GM21528 (cell line): ENCODE measurements around the gene ZNF579.
"Not testable (repeated sequence)": the region's sequence is repeated elsewhere in the genome, so short reads cannot be mapped to it uniquely, and the experiment has no call there.

Source experiments
- ATAC-seq: cut with Tn5 transposase; IDR thresholded peaks from one replicate; pipeline ENCODE4 v1.9.1; 2021; ENCODE audit warnings: mild to moderate bottlenecking, moderate library complexity; ENCODE audit not compliant: unreplicated experiment, low FRiP score

Gene ZNF579

DNA sequence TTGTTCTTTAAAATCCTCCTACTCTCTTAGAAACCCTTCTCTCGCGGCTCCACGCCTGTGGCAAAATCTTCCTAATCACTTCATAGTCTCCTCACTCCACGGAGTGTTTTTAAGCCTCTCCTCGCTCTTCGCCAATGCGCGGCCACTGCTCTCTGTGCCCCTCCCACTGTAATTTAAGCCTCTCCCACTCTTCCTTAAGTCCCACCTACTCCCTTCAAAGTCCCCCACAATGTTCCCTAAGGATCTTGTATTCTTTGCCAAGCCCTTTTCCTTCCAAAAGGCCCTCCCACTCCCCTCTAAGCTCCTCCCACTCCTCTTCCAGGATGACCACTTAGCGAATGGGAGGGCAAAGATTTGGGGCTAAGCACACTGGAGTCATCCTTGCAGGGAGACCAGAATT is 17.4 kb upstream of the ZNF579 start:
- ATAC-seq: no peak

DNA sequence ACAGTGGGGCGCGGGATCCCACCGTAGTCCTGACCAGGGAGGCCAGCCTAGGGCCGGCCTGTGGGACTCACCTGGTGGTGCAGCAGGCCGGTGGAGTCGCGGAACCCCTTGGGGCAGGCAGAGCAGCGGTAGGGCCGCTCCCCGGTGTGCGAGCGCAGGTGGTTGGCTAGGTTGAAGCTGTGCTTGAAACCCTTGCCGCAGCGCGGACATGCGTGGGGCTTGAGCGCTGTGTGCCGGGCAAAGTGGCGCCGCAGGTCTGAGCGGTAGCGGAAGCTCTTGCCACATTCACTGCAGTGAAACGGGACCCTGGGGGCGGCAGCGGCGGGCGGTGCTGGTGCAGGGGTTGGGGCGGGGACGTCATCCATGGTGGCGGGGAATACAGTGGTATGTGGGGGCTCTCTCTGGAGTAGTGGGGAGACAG is 16.9 kb upstream of the ZNF579 start:
- no peak for ATAC-seq

DNA sequence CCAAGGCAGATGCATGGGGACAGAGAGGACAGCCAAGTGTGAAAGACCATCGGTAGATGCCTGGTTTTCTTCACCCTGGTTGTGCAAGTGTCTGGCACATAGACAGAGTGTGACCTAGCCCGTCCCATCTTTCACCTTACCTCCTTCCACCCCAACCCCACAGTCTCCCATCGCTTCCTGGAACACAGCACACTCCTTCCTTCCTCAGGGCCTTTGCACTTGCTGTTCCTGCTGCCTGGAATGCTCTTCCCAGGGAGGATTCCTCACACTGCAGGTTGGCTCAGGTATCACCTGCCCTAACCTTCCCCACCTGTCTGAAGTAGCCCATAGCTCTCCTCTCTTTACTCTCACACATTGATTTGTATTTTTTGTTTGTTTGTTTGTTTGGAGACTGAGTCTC is 15.7 kb upstream of the ZNF579 start:
- no peak for ATAC-seq

DNA sequence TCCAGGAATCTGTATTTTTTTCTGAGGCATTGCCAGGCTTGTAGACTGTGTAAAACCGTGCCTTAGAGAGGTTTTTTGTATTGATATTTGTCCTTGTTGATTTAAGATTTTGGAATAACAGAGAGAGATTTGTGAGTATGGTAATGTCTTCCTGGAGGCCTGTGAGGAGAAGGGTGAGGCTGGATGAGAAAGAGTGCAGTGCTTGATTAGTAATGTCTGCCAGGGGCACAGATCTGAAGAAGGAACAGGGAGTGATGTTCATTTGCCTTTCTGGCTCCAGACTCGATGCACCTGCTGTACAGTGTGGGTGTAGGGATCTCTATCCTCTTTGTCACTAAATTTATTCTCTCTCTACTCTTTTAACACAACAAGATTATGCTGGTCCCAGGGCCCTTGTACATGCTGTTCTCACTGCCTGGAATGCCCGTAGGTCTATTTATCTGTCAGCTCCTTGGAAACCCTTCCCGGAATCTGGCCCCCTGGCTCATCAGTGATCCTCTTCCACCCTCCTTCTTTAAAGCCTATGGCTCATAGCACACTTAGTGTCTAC is 14.4 kb upstream of the ZNF579 start:
- no peak for ATAC-seq

DNA sequence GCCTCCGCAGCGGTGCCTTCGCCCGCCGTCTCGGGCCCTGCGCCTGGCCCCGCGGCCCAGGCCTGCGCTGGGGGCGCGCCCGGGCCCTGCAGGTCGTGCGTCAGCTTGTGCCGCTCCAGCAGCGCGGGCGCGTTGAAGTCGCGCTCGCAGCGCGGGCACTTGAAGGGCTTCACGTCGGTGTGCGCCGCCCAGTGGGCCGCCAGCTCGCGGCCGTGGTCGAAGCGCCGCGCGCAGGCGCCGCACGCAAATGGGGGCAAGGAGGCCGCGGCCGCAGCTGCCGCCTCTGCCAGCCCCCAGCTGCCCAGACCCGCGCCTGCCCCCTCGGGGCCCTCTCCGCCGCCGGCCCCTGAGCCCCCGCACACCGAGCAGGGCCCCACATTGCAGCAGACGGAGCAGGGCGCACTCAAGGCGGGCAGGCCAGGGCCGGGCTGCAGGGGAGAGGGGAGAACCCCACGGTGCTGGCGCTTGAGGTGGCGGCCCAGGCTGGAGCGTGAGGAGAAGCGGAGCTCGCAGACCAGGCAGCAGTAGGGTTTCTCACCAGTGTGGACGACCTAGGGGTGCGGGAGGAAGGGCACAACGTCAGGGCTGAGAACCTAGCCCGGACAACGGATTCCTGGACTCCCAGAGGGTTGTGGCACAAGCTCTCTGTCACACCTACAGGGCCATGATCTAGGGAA is 12.6 kb upstream of the ZNF579 start:
- ATAC-seq: no peak

DNA sequence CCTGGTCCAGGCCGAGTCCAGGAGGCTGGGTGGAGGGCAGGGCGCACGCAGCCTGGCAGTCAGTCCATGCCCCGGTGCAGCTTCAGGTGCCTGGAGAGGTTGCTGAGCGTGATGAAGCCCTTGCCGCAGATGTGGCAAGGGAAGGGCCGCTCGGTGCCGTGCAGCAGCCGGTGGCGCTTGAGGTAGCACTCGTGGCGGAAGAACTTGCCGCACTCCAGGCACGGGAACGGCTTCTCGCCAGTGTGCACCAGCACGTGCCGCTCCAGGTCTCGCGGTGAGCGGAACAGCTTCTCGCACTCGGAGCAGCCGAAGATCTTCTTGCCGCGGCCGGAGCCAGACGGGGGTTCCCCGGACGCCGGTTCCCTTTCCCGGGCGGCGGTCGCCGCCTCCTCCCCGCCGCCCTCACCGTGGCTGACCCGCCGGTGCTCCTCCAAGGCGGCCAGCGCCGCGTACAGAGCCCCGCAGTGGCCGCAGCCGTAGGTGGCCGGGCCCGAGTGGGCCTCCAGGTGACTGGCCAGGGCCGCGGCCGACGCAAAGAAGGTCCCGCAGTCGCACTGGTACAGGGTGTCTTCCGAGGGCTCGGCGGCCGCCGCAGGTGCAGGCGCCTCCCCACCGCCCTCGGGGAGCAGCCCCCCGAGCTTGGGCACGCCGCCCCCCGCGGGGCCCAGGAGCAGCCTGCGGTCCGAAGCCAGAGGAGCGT is 11.9 kb upstream of the ZNF579 start:
- ATAC-seq: no peak

DNA sequence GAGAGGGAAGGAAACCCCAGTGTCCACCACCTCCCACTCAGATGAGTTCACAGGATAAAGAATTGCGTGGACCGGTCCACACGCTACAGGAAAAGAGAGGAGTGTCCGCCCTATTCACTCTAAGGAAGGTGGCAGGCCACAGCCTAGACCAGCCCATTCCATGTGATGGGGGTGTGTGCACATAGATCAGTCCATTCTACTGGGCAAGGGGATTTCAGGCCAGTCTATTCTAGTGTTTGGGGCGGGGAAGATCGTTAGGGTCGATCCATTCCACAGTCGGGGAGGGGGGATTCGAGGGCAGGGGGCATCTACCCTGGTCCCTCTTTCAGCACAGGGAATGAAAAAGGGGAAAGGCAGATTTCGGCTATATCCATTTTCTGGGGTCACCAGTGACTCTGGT is 10.9 kb upstream of the ZNF579 start:
- no peak for ATAC-seq

DNA sequence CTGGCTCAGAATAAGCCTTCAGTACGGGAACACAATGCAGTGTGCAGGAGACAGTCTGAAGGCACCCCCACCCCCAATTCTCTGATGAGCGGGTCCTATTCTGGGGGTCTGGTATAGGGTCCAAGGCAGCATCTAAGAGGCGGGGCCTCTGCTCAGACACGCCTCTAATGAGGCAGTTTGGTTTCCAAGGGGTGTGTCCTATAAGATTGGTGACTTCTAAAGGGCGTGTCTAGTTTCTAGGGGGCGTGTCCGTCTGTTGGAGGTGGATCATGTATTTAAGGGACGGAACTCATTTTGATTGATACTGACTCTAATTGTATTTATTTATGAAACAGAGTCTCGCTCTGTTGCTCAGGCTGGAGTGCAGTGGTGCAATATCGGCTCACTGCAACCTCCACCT is 10.0 kb upstream of the ZNF579 start:
- ATAC-seq: no peak

DNA sequence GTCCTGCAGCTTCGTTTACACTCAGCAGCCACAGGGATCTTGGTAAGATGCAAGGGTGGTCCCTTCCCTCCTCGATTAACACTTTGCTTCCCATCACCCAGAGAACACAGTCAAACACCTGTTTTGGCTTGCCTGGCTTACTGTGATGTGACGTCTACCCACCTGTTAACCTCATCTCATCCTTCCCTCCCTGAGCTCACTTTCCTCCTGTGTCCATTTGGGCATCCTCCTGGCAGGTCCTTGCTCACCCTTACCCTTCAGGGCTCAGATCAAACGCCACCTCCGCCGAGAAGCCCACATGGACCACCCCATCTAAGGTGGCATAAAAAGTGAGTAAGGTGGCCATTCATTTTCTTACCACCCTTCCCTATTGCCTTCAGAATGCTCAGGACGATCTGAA is 9.5 kb upstream of the ZNF579 start:
- no peak for ATAC-seq

DNA sequence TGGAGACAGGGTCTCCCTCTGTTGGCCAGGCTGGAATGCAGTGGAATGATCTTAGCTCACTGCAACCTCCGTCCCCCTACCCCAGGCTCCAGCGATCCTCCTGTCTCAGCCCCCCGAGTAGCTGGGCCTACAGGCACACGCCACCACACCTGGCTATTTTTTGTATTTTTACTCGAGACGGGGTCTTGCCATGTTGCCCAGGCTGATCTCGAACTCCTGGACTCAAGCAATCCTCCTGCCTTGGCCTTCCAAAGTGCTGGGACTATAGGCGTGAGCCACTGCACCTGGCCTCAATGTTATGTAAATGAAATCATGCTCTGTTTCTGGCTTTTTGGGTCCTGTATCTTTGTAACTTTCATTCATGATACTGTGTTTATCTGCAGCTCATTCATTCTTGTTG is 8.1 kb upstream of the ZNF579 start:
- no peak for ATAC-seq

DNA sequence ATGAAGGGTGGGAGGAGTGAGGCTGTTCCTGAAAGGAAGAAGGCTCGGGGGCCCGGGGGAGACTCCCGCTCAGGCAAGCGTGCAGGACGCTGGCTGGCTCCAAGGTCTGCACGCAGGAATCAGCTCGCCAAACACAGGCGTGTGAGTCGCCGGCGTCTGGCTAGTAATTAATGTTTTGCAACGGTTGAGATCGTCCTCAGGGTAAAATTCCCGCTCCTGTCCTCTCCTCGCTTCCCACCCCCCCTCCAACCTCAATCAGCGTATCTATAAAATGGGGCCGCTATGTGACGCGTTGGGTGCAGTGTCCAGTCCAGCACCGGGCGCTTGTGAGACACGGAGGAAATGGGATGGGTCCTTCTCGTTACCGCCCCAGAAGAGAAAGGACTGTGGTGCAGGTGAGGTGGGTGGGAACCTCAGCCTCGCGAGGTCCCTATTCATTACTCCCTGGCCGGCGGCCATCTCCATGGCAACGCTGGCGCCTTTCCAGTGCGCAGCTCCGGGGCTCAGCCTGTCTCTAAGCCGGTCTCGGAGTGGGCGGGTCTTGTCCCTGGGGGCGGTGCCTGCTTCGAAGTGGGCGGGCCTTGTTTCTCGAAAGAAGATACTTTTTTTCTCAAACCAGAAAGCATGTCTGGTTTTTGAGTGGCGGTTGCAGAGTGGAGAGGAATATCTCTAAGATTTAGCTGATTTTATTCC is 6.5 kb upstream of the ZNF579 start:
- peak; percentile 77 for ATAC-seq

DNA sequence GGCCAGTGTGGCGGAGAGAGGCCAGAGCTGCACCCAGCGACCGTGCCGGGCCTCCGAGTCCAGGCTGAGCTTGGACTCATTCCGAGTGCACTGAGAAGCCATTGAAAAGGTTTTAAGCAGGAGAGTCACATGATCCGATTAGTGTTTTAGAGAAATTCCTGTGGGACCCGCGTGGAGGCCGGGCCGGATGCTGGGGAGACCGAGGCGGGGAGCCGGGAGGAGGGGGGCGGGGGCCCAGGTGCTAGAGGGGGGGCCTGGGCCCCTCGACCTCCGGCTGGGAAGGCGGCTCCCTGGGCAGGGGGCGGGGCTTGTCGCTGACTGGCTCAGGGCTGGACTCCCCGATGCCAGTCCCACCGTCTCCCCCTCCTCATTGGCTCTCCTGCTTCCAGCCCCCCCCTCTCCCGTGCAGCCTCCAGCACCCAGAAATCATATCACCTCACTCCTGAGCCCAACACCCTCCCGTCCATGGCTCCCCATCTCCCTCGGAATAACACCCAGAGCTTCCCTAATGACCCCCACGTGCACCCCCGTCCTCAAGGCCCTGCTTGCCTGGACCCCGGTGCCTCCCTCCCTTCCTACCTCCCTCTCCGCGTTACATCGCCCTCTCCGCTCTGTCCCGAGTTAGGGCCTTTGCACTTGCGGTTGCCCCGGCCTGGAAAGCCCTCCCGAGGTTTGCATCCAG is 5.2 kb upstream of the ZNF579 start:
- no peak for ATAC-seq

DNA sequence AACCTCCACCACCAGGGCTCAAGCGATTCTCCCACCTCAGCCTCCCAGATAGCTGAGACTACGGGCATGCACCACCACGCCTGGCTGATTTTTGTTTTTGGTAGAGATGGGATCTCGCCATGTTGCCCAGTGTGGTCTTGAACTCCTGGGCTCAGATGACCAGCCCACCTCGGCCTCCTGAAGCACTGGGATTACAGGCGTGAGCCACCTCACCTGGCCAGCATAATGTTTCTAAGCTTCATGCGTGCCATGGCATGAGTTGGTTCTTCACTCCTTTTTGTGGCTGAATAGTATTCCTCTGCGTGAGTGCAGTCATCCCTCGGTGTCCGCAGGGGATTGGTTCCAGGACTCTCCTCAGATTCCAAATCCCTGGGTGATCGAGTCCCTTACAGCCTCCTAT is 4.2 kb upstream of the ZNF579 start:
- ATAC-seq: no peak

DNA sequence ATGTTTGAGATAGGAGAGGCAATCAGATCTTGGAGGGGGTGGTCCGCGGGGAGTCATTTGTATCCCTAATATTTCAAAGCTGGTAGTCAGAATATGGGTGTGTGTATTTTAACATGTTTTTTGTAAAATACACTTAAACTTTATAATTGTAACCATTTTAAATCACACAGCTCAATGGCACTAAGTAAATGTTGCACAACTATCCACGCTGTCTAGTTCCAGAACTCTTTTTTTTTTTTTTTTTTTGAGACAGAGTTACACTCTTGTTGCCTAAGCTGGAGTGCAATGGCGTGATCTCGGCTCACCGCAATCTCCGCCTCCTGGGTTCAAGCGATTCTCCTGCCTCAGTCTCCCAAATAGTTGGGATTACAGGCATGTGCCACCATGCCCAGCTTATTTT is 3.2 kb upstream of the ZNF579 start:
- not testable (repeated sequence) for ATAC-seq

DNA sequence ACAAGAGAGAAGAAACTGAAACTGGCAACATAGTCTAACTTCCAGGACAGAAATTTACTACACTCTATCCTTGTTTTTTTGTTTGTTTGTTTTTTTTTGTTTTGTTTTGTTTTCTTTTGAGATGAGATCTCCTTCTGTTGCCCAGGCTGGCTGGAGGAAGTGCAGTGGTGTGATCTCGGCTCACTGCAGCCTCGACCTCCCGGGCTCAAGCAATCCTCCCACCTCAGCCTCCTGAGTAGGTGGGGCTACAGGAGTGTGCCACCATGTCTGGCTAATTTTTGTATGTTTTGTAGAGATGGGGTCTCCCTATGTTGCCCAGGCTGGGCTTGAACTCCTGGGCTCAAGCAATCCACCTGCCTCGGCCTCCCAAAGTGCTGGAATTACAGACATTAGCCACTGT is 1.6 kb upstream of the ZNF579 start:
- not testable (repeated sequence) for ATAC-seq

DNA sequence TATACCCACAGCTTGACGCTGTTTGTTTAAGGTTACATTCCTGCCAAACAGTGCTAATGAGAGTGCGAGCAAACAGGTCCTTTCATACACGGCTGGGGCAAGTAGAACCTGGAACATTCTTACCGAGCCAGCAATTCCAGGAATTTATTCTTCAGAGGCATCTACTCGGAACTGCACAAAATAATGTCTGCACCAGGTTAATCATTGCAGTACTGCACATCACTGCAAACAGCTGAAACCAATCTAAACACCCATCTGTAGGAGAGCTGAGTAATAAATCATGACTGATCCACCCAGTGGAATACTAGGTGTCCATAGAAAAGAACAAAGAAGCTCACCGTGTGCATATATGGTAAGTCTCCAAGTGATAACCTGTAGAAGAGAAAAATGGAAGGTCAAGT is 1.2 kb upstream of the ZNF579 start:
- ATAC-seq: no peak

DNA sequence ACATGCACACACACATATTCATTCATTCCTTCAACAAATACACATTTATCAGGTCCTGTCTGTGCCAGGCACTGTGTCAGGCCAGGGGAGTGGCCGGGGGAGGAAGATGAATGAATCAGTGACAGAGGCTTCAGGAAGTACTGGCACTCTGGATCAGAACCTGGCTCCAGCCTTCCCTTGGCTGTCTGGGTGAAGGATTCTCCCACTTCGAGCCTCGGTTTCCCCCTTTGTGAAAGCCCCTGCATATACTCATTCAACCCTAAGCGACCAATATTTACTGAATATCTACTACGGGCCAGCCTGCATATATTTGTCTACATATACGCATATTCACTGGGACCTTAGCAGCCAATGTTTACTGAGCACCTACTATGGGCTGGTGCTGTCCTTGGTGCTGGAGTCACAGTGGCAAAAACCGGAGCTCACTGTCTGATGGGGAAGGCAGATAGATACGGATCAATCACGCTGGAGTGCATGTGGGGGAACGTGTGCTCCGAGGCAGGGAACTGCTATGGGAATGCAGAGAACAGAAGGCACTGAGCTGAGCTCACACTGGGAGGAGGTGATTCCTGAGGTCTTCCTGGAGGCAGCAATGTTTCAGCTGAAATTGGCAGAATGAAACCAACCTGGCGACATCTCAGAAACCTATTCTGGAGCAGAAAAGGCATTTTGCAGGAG is 636 bp upstream of the ZNF579 start:
- no peak for ATAC-seq

DNA sequence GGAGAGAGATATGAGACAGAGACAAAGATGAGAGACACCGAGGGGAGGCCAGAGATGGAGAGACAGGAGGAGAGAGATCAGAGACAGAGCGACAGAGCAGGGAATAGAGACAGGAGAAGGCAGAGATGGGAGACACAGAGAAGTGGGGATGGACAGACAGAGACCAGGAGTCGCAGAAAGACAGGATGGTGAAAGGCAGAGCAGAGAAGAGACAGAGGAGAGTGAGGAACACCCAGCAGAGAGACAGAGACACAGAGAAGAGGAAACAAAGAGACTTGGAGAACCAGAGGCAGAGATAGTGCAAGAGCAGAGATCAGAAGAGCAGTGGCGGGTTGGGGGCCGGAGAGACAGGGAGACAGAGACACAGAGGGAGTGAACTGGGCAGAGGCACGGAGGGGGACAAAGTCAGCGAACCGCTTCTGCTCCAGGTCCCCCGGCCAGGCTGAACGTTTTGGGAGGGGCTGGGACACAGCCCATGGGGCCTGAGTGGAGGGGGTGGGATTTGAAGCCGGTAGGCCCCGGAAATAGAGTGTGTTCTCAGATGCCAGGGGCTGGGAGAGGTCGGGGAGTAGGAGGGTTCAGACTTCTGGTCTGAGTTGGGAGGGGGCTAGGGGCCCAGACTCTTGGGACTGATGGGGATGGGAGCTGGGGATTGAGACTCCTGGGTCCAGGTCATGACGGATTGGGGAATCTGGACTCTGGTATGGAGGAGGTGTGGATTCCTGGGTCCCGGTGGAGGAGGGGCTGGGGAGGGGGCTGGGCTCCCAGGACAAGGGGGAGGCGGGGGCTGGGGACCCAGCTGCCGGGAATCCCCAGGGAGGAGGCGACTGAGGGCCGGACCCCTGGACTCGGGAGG is 654 bp downstream of the ZNF579 start:
- no peak for ATAC-seq
